HG02973 (cell line): ENCODE measurements around the gene LGR5.

Experiments used
- ATAC-seq: cut with Tn5 transposase; IDR thresholded peaks from one replicate; pipeline ENCODE4 v1.9.1; 2021; ENCODE audit warnings: moderate library complexity; ENCODE audit not compliant: unreplicated experiment

Gene LGR5

GRCh38 chr12:71589478-71589881, 149.9 kb downstream of the LGR5 start:
- ATAC-seq, result no peak

- no peak for ATAC-seq
Measured at GRCh38 chr12:71591601-71592000, 152.0 kb downstream of the LGR5 start.

GRCh38 chr12:71592841-71593240, 153.2 kb downstream of the LGR5 start:
- no peak for ATAC-seq

- ATAC-seq, result no peak
Measured at GRCh38 chr12:71594214-71594948, 154.8 kb downstream of the LGR5 start.

DNA sequence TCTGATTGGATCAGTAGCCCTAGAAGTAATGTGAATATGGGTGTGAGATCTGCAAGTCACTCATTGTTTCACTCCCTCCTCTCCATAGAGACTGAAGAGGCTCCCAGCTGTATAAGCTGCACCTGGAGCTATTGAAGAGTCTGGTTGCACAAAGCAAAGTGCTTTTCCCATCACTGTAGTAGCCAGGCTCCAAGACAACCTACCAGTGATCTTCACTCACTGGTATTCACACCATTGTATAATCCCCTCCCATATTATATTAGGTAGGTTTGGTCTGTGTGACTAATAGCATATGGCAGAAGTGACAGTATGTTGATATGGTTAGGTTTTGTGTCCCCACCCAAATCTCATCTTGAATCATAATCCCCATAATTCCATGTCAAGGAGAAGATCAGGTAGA, 159.6 kb downstream of the LGR5 start:
- no peak for ATAC-seq

- no peak for ATAC-seq
Measured at GRCh38 chr12:71601546-71601945, 161.9 kb downstream of the LGR5 start.

GRCh38 chr12:71602761-71603577, 163.4 kb downstream of the LGR5 start:
- no peak for ATAC-seq

- ATAC-seq, result no peak
Measured at GRCh38 chr12:71605039-71605438, 165.4 kb downstream of the LGR5 start.

DNA sequence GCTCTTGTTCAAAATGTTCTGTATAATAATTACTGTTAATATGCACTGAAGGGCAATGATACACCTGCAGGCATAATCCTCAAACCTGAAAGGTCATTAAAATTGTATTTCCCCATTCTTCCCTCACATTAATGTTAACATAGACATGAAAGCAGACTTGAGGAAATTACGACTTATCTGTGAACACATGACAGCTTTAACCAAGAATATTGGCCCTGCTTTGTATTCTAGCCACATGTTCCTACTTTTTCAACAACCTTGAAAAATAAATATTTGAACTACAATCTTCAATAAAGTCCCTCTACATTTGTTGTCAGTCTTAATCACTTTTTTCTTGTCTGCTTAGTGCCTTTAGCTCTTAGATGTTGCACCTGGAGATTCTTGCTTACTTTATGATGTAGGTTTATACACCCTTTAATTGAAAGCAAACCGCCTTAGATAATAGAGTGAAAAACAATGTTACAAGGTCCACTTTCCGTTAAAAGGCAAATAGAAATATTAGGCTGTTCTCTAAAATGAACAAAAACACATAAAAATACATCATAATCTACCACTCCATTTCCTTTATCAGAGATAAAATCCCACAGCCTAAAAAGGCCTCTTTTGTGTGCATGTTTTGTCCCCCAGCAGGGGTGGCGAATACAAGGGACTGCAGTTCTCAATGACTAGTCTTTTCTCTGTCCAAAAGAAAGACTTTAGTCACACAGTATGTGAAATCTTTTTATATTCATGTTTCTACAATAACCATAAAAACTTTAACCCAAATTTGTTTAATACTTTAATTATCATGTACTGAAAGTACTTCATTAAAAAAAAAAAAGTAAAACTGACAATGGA, 168.1 kb downstream of the LGR5 start:
- ATAC-seq, result no peak

DNA sequence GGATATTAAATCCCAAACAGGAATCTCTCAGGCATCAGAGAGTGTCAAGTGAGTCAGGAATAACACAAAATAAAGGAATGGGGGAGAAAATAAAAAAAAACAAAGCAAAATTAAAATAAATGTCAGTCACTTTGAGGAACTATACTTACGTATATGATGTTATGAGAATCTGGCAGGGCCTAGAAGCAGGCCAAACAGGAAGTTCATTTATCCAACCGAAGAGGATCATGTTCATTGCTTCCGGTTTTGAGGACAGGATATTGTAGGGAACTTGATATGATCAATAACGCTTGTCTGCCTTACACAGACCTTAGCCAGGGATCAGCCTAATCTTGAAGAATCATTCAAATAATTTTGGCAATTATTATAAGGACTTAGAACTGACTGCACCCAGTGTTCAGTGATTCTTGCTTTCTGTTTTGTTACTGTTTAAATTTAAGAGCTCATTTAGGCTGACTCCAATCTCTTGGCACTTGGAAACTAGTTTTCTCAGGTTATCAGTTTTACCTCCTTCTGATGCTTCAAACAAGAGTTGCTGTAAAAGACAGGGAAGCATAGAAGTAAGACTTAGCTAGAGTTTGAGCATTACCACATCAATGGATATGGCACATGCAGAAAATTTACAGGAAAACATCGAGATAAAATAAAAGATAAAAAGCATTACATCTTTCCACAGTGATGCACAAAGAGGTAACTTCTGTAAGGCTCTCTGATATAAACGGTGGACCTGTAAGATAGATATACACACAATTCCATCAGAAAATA, 170.6 kb downstream of the LGR5 start:
- no peak for ATAC-seq

DNA sequence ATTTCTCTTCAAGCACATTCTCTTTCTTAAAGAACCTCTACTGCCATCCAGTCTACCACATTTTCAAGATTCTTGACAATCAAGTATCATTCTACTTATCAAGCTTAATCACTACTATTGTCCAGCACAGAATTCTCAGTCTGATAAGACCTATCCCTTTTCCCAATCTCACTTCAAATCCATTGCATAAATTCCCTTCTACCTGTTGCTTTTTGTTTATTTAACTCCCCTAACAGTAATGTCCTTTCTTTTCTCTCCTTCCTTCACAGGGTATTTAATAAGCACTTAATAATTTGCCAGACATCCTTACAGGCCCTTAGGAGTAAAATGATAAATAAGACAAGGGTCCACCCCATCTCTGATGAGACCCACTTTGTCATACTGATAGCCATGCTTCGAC, 182.3 kb downstream of the LGR5 start:
- ATAC-seq, result no peak

DNA sequence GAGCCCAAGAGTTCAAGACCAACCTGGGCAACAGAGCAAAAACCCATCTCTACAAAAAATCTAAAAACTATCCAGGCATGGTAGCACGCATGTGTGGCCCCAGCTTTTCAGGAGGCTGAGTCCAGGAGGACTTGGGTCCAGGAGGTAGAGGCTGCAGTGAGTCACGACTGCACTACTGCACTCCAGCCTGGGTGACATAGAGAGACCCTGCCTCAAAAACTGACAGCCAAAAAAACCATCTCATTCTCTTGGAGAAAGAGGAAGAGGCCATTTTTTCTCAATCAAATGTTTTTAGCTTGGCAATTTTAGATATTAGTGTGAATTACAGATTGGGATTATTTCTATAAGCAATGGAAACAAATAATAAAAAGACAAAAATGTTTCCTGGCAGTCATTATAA, 185.9 kb downstream of the LGR5 start:
- ATAC-seq, result no peak

DNA sequence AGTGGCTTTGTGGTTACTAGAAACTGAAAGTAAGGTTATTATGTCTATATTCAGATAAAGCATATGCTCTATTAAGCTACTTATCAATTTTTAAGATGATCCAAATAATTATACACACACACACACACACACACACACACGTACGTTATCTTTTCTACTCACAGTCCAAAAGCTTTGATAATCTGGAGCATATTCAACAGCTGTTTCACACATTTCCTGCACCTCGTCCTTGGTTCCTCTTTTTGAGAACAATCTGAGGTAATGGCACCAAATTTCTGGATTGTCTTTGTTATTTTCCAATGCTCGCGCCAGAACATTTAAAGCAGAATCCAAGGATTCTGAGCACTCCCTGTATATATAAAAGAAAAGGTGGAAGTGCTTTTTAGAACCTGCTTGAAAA, 186.5 kb downstream of the LGR5 start:
- no peak for ATAC-seq

DNA sequence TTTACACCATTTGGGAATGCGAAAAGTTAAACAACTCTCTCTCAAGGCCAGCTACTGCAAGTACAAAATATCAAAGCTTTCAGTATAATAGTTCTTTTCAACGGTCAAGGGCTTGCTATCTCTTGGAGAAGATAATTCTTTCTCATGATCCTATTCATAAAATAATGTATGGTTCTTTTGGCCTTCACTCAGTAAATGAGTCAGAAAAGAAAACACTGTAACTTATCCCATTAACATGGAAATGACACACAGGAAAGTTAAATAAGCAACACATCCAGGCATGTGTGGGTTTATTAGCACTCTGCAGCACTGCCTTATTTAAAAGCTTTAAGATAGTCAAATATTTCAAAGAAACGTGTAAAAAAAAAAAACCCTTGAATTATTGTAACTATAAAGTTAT, 187.2 kb downstream of the LGR5 start:
- ATAC-seq, result no peak

- ATAC-seq, result no peak
Measured at GRCh38 chr12:71627438-71628002, 187.9 kb downstream of the LGR5 start.
